GM18870 (cell line): ENCODE measurements around the gene GSTM2.
"Not testable (repeated sequence)": the region's sequence is repeated elsewhere in the genome, so short reads cannot be mapped to it uniquely, and the experiment has no call there.

Source experiments
- ATAC-seq: cut with Tn5 transposase; IDR thresholded peaks from one replicate; pipeline ENCODE4 v1.9.1; 2021; ENCODE audit warnings: moderate library complexity; ENCODE audit not compliant: unreplicated experiment

Gene GSTM2

DNA sequence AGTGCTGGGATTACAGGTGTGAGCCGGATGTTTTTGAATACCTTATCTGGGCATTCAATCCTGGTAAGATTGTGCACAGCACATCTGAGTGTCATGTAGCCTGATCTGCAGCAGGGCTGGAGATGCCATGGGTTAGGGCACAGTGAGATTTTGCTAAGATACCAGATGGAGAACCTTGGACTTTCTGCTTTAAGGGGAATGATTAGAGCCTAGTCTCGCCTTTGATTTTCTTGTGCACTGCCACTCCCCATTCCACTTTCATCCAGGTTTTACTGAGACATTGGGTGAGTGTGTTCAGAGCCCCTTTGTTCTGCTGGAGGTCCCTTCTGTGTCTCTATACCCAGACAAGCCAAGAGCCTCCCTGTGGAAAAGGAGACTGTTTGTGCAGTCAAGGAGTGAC lies 6.0 kb downstream of the GSTM2 start:
- ATAC-seq = not testable (repeated sequence)

DNA sequence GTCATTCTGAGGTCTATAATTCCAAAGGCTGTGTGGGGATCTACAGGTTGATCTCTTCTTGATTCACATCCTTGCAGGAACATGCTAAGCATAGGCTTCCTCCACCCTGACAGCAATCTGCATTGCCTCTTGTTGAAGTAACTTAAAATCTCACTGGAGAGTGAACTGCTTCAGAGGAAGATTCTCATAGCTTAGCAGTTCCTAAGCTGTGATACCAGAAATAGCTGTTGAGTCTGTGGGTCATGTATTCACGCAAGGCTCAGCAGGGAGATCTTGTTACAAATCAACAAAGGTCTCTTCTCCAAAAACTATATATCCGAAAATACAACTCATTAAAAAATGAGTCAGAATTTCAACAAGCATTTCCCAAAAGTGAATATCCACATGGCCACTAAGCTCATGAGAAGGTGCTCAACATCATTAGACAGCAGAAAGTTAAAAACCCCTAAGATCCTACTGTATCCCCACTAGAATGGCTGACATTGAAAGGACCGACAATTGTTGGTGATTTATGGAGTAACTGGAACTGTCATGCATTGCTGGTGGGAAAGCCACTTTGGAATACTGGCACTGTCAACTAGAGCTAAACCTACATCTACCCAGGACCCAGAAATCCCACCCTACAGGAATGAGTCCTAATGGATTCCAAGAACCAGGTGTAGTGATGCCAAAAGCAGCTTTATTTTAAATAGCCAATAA lies 9.0 kb downstream of the GSTM2 start:
- ATAC-seq = not testable (repeated sequence)

DNA sequence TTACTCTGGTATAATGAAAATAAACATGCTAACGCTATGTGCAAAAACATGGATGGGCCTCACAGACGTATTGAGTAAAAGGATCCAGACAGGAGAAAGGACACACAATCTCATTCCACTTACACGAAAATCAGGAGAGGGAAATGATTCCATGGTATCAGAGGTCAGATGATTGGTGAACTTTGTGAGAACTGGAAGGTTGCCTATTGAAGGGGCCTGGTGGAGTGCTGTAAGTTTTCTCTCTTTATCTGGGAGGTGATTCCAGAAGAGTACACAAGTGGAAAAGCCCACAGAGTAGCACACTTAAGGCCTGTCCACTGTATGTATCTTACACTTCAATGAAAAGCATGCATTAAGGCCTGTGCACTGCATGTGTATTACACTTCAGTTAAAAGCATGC lies 9.6 kb downstream of the GSTM2 start:
- no peak for ATAC-seq

DNA sequence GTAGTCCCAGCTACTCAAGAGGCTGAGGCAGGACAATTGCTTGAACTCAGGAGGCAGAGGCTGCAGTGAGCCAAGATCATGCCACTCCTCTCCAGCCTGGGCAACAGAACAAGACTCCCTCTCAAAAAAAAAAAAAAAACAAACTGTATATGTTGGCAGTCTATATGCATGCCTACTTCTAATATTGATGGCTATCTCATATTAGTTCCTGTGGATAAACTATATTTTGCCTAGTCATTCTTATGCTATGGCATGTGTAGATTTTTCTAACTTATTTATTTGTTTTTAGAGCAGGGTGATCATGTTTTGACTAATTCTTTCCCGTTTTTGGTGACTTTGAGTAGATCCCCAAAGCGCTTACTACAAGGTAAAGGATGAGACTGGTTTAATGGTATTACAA lies 10.8 kb downstream of the GSTM2 start:
- ATAC-seq = not testable (repeated sequence)

DNA sequence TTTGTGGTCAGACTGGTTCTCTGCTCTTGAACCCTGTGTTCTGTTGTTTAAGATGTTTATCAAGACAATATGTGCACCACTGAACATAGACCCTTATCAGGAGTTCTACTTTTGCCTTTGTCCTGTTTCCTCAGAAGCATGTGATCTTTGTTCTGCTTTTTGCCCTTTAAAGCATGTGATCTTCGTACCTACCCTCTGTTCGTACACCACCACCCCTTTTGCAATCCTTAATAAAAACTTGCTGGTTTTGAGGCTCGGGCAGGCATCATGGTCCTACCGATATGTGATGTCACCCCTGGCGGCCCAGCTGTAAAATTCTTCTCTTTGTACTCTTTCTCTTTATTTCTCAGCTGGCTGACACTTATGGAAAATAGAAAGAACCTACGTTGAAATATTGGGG lies 16.9 kb downstream of the GSTM2 start:
- not testable (repeated sequence) for ATAC-seq

DNA sequence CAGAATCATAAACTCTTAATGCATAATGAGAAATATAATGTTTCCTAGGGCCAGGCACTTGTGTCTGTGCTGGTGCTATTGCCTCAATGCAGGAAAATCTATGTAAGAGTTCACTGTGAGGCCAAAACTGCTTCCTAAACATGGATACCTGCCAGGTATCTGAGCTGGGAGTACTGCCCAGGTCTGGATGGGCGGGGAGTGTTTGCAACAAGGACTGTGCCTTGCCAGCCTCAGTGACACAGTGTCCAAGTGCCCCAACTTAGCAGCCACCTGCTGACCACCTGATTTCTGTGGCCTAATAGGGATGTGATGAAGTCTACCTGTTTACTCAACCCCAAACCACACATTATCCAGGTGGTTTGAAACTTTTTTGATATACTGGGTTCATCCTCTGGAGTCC lies 17.5 kb downstream of the GSTM2 start:
- not testable (repeated sequence) for ATAC-seq

DNA sequence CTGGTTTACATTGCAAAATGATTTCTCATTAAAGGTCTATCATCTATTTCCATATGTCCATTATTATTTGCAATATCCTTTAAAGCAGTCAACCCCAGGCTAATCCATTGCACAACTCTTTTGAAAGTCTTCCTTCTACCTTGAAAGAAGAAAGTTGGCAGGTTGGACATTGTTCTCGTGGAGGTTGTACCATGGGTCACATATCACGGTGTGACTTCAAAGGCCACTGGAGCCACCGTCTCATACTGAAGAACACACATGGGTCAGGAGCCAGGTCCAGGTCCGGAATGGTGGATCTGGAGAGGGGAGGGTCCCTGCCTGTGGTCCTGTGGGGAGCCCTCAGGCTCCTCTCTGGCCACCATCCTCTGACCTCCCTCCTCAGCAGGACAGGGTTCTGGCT lies 18.0 kb downstream of the GSTM2 start:
- not testable (repeated sequence) for ATAC-seq

DNA sequence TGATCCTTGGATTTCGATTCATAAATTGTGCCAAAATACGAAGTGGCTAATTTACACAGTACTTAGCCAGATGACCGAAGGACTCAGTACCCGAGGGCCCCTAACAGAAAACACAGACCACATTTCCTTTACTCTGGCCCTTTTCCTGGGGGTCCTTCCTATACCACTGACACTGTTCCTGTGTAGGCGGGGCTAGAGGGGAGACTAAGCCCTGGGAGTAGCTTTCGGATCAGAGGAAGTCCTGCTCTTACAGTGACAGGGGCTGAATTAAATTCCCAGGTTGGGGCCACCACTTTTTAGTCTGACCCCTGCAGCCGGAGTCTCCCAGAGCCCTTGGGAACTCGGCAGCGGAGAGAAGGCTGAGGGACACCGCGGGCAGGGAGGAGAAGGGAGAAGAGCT lies 19.3 kb downstream of the GSTM2 start:
- ATAC-seq = not testable (repeated sequence)

DNA sequence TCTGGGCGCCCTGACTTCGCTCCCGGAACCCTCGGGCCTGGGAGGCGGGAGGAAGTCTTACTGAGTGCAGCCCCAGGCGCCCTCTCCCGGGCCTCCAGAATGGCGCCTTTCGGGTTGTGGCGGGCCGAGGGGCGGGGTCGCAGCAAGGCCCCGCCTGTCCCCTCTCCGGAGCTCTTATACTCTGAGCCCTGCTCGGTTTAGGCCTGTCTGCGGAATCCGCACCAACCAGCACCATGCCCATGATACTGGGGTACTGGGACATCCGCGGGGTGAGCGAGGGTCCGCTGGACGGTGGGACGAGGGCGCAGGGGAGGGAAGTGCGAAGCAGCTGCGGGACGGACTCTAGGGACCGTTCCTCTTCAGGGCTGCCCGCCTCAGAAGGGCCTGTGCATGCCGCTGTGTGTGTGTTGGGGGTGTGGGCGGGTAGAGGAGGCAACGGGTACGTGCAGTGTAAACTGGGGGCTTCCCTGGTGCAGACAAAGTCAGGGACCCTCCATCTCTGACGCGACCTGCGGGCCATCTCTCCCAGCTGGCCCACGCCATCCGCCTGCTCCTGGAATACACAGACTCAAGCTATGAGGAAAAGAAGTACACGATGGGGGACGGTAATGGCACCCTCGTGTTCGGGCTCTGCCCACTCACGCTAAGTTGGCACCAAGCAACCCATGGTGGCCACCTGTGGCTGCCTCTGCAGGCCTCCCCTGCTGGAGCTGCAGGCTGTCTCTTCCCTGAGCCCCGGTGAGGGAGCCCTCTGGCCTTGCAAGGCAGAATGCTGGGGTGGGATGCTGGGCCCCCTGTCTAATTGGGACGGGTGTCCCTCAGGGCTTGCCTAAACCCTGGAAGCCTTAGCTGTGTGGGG lies 20.0 kb downstream of the GSTM2 start, which contains the start of gene GSTM1:
TSS of gene GSTM1 (plus strand) at position 177 of the 859 bp plus-strand sequence. CDS start at position 234, 57 bp downstream.
- ATAC-seq = peak; percentile 61

DNA sequence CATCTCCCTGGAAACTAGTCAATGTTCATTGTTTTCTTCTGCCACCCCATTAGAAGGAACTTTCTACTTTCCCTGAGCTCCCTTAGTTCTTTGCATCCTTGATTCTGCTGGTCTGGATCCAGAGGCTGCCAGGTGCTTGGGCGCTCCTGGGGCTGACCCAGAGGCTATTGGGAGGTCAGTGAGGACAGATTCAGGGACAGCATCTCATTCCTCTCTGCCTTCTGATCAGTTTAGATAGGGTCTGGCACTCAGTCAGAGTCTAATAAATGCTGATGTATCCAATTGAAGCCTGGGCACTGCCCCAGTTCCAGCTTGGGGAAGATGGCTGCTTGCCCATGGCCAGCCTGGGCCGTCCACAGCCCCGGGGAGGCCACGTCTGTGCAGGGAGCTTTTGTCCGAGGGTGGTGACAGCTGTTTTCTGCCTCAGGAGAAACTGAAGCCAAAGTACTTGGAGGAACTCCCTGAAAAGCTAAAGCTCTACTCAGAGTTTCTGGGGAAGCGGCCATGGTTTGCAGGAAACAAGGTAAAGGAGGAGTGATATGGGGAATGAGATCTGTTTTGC lies 22.1 kb downstream of the GSTM2 start:
- no peak for ATAC-seq

DNA sequence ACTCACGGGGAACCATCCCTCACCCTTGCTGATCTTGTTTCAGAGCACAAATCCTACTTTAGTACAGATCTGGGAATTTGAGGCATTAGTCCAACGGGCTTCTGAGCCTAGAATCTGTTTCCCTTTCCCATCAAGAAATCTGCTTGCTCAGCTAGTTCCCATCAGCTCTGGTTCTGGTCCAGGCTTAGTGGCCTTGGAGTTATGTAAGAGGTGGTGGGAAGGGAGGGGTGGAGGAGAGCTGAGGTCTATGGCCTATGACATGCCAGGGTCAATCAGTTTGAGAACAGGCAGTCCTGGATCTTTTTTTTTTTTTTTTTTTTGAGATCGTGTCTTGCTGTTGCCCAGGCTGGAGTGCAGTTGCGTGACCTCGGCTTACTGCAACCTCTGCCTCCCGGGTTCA lies 23.9 kb downstream of the GSTM2 start:
- ATAC-seq = no peak

DNA sequence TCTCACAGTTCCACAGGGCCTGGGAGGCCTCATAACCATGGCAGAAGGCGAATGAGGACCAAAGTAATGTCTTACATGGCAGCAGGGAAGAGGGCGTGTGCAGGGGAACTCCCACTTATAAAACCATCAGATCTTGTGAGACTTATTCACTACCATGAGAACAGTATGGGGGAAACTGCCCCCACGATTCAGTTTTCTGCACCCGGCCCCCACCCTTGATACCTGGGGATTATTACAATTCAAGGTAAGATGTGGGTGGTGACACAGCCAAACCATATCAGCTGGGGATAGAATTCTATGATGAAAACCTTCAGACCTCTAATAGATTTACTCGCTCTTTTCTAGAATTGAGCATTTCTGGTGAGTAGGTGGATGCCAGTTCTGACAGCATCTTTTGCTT lies 26.5 kb downstream of the GSTM2 start:
- ATAC-seq = not testable (repeated sequence)

DNA sequence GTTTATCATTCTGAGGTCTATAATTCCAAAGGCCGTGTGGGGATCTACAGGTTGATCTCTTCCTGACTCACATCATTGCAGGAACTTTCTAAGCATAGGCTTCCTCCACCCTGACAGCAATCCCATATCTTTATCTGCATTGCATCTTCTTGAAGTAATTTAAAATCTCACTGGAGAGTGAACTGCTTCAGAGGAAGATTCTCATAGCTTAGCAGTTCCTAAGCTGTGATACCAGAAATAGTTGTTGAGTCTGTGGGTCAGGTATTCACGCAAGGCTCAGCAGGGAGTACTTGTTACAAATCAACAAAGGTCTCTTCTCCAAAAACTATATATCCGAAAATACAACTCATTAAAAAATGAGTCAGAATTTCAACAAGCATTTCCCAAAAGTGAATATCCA lies 27.3 kb downstream of the GSTM2 start:
- ATAC-seq = not testable (repeated sequence)

DNA sequence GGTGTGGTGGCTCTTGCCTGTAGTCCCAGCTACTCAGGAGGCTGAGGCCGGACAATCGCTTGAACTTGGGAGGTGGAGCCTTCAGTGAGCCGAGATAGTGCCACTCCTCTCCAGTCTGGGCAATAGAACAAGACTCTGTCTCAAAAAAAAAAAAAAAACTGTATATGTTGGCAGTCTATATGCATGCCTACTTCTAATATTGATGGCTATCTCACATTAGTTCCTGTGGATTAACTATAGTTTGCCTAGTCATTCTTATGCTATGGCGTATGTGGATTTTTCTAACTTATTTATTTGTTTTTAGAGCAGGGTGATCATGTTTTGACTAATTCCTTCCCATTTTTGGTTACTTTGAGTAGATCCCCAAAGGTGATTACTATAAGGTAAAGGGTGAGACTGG lies 29.2 kb downstream of the GSTM2 start:
- ATAC-seq = no peak

DNA sequence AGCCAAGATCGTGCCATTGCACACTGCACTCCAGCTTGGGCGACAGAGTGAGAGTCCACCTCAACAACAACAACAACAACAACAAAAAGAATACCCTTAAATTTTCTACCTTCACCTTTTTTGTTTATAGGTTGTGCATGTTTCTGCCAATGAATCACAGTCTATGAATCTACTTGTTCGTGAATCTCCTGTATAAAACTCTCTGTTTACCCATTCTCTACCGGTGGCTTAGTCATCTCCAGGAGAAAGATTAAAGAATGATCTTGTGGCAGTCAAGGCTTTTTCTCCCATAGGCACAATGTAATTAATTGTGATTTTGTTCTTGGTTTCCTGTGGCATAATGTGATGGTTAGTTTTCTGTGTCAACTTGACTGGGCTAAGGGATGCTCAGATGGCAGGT lies 30.0 kb downstream of the GSTM2 start:
- ATAC-seq = not testable (repeated sequence)

DNA sequence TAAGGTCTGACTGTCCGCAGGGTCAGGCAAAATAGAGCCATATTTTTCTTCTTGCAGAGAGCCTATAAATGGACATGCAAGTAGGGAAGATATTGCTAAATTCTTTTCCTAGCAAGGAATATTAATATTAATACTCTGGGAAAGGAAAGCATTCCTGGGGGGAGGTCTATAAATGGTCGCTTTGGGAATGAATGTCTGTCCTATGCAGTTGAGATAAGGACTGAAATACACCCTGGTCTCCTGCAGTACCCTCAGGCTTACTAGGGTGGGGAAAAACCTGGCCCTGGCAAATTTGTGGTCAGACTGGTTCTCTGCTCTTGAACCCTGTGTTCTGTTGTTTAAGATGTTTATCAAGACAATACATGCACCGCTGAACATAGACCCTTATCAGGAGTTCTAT lies 35.1 kb downstream of the GSTM2 start:
- ATAC-seq = not testable (repeated sequence)

DNA sequence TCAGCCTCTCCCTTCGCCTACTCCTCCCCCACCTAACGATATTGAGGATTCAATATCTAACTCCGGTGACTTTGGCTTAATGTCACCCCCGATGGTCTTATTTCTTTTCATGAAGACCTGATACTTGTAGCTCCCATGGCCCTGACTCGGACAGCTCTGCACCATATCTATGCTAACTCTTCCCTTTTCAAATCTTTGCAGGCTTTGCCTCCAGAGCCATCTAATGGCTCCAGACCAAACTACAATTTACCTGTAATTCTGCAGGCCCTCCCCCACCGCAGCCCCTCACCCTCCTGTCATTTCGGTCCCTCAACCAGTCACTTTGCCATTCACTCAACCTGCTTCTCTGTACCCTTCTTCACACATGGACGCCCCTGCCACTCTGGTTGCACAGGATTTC lies 36.3 kb downstream of the GSTM2 start:
- ATAC-seq = no peak

DNA sequence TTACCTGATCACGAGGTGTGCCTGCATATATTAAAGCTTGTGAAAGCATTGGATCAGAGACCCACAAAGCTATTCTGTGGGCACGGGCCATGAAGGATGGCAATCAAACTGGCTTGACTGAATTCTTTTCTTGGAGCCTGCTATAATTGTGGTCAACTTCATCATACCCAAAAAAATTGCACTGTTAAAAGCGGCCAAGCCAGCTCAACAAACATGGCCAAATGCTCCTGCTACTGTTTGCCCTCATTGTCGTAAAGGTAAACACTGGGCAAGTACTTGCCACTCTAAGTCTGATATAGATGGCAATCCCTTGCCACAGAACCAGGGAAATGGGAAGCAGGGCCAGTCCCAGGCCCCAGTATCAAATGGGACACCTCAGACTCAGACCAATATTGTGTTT lies 37.6 kb downstream of the GSTM2 start:
- no peak for ATAC-seq

DNA sequence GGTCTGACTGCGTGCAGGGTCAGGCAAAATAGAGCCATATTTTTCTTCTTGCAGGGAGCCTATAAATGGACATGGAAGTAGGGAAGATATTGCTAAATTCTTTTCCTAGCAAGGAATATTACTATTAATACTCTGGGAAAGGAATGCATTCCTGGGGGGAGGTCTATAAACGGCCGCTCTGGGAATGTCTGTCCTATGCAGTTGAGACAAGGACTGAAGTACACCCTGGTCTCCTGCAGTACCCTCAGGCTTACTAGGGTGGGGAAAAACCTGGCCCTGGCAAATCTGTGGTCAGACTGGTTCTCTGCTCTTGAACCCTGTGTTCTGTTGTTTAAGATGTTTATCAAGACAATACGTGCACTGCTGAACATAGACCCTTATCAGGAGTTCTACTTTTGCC lies 41.1 kb downstream of the GSTM2 start:
- not testable (repeated sequence) for ATAC-seq

DNA sequence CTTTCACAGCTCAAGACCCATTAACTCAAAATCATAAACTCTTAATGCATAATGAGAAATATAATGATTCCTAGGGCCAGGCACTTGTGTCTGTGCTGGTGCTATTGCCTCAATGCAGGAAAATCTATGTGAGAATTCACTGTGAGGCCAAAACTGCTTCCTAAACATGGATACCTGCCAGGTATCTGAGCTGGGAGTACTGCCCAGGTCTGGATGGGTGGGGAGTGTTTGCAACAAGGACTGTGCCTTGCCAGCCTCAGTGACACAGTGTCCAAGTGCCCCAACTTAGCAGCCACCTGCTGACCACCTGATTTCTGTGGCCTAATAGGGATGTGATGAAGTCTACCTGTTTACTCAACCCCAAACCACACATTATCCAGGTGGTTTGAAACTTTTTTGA lies 42.0 kb downstream of the GSTM2 start:
- ATAC-seq = not testable (repeated sequence)

DNA sequence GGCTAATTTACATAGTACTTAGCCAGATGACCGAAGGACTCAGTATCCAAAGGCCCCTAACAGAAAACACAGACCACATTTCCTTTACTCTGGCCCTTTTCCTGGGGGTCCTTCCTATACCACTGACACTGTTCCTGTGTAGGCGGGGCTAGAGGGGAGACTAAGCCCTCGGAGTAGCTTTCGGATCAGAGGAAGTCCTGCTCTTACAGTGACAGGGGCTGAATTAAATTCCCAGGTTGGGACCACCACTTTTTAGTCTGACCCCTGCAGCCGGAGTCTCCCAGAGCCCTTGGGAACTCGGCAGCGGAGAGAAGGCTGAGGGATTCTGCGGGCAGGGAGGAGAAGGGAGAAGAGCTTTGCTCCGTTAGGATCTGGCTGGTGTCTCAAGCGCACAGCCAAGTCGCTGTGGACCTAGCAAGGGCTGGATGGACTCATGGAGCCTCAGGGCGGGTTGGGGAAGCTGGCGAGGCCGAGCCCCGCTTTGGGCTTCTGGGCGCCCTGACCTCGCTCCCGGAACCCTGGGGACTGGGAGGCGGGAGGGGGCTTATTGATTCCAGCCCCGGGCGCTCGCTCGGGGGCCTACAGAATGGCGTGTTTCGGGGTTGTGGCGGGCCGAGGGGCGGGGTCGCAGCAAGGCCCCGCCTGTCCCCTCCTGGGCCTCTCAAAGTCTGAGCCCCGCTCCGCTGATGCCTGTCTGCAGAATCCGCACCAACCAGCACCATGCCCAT lies 43.9 kb downstream of the GSTM2 start, which contains the start of gene GSTM5:
TSS of gene GSTM5 (plus strand) at position 659 of the 728 bp plus-strand sequence. CDS start at position 721, 62 bp downstream.
- not testable (repeated sequence) for ATAC-seq
